ENCODE data around the gene CXCL16.
"Not testable (repeated sequence)": the region's sequence is repeated elsewhere in the genome, so short reads cannot be mapped to it uniquely, and the experiment has no call there.

CXCL16 gene

GRCh38 chr17:4691686-4692085, 48.0 kb downstream of the CXCL16 start:
- no peak for DNase-seq

GRCh38 chr17:4690745-4691144, 49.0 kb downstream of the CXCL16 start:
- DNase-seq, result no peak

- DNase-seq, result not testable (repeated sequence)
Observed at GRCh38 chr17:4689872-4690271, 49.9 kb downstream of the CXCL16 start.

- DNase-seq, result not testable (repeated sequence)
Observed at GRCh38 chr17:4683739-4684138, 56.0 kb downstream of the CXCL16 start.
